SHP77 (cell line): ENCODE results near the gene MXRA8.
A peak's percentile ranks its signal among the peaks of the same experiment; 100 is the strongest.
"Not testable (repeated sequence)": the region's sequence is repeated elsewhere in the genome, so short reads cannot be mapped to it uniquely, and the experiment has no call there.

Experiments used
- DNase-seq, 2 experiments: peaks; one replicate each; lab custom pipeline; 2025; lab: John Stamatoyannopoulos, UW

Gene MXRA8

DNA sequence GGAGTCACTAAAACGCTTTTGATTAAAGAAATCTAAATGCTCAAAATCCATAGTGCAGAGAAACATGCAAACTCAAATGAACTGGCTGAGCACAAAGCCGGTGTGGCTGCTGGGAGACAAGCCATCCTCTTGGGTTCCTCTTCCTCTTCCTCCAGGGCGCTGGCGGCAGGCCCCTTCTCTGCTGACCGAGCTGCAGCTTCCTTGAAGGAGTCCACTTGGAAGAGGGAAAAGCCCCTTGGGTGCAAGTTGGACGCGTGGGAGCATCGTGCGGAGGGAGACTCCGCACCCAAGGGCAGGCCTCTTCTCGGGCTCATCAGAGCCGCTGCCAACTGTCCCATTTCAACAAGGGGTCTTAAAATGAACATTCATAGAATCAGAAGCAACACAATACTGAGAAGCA lies 32.9 kb upstream of the MXRA8 start:
- DNase-seq, result no peak

DNA sequence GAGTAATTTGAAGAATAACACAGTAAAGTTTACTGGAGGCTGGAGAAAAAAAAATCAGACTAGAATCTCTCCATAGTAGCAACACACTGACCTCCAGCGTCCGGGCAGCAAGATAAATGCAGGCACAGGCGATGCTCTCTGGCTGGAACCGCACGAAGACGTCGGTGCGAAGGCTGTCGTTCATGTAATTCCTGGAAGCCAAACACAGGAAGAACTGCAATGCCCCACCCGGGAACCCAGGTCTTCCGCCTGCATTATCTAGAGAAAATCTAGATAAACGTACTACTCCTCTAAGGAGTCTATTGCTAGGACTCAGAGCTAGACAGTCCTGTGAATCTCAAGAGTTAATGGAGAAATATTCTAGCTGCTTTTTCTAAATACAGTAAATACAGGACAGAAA lies 32.3 kb upstream of the MXRA8 start:
- DNase-seq, result no peak

GRCh38 chr1:1388078-1388472 lies 29.7 kb upstream of the MXRA8 start:
- DNase-seq, result no peak

DNA sequence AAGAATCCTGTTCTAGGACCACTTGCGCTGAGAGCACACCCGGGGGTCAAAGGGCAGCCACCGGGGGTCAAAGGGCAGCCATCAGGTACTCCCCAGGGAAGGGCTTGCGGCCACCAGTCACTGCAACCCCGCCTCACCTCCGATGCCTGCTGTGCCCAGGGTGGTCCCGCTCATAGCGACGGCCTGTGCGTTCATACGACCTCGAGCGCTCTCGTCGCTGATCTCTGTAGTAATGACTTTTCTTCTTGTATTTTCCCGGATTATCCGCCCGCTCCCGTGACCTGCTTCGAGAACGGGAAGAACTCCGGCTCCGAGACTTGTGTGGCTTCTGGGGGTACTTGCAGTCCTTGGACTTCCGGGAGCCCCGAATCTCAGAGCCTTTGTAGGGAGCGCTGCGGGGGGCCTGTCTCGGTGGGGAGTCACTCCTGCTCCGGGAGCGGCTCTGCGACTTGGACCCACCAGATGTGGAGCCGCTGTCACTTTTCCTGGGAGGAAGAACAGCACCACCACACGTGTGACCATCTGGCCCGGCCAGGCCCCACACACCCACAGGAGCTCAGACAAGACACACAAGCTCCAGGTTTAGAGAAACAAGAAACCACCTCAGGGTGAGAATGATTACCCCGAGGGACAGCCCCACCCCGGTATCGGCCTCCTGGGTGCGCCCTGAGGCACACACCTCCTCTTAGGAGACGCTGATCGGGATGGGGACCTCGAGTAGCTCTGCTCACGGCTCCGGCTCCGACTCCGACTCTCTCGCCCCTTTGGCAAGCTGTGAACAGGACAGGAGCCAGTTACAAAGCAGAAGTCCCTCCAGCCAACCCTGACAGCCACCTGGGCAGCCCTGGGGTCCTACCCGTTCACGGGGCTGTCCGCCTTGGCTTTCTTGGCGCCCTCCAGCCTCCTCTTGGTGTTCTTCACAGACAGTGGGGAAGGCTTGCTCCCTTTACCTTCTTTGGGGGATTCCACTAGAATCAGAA lies 29.0 kb upstream of the MXRA8 start:
- no peak for DNase-seq

DNA sequence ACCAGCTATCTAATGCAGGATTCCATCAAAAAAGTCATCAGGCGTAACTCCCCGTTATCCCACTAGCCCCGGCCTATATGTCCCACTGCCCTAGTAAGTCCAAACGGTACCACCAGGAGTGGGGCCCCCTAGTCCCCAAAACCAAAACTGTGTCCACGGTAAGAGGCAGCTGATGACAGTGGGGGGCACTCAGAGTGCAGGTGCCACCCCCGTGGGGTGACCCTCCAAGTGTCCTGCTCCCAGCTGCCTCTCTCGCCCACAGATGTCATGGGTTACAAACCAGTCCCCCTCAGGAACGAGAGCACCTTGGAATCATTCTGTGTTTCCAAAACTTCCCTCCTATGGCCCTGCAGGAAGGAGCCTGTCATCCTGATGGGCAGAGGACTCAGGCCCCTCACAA lies 27.6 kb upstream of the MXRA8 start:
- no peak for DNase-seq

GRCh38 chr1:1385339-1385738 lies 27.0 kb upstream of the MXRA8 start:
- not testable (repeated sequence) for DNase-seq

- no peak for DNase-seq
Measured at GRCh38 chr1:1381294-1381693, 22.9 kb upstream of the MXRA8 start.

DNA sequence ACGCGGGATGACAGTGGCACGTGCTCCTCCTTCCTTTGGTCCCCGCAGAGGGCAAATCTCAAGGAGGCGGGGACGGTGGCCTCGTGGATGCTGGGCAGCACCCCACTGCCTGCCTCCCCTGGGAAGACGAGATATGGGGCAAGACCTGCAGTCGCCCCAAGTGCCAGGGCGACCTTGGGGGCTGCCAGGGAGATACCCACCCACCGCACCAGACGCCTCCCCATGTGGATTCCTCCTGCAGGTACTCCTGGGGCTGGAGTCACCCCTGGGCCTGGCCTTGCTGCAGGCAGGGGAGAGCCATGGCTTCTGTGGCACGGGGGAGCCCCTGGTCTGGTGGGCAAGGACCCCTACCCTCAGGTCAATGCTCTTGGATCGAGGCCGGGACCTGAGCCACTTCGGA lies 22.5 kb upstream of the MXRA8 start:
- no peak for DNase-seq

GRCh38 chr1:1377540-1378205 lies 19.3 kb upstream of the MXRA8 start:
- no peak for DNase-seq

DNA sequence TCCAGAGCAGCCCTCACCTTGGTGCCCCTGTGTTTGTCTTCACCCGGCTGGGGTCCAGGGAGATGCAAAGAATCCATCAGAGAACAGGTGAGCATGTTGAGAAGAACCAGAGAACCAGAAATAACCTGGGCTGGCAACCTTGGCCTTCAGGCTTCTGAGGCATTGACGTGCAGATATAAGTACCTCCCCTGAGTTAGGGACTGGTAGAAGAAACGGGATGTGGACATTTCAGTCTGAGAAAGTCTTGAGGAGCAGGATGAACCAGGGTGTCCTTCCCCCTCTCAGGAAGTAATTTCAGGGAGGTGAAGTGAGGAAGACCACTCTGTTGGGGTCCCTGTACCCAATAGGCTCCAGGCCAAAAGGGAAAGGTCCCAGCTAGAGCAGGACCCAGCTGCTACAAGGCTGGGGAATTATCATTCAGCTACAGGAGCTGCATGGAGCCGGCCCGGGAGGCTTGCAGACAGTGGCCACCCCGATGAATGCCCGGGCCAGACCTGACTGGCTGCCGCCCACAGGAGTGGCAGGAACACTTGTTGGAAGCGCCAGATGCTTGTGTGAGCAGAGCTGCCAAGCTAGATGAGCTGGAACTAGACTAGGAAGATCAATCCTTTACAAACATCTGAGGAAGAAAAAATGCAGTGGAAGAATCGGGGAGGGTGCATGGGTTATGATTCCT lies 18.3 kb upstream of the MXRA8 start:
- DNase-seq, result no peak

DNA sequence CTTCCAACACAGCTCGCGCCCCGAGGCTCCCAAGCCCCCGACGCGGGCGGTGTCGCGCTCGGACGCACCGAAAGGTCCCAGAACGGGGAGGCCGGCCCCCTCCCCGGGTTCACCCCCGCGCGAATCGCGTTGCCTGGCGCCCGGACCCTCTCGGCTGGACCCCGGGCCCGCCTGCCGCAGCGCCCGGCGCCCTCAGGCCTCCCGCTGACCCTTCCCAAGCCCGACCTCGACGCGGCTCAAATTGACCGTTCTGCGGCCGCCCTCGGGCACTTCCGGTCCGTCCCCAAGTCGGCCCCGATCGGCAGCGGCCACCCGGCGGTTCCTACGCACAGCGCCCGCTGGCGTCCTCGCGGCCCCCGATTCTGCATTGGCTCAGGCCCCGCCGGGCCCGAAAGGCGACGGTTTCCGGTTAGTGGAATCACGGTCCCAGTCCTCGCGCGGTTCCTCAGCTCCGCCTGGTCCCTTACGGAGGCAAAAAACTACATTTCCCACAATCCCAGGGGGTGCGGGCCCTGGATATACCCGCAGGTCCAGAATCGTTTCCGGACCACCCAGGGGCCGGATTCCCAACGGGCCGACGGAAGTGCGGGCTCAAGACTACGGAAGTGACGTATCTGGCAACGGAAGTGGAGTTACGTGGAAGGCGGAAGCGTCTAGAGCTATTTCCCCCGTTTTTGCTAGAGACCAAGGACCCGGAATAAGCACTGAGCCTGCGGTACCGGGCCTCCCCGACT lies 16.7 kb upstream of the MXRA8 start, which contains the start of gene AURKAIP1:
Gene AURKAIP1, minus strand, starts transcription at position 279 of the 734 bp plus-strand sequence. CDS start 451 bp downstream, outside the sequence.
- DNase-seq, result peak; percentile 99

- DNase-seq, result no peak
Measured at GRCh38 chr1:1374589-1374928, 16.2 kb upstream of the MXRA8 start.

- no peak for DNase-seq
Measured at GRCh38 chr1:1373815-1374588, 15.6 kb upstream of the MXRA8 start.

- no peak for DNase-seq
Measured at GRCh38 chr1:1373051-1373814, 14.9 kb upstream of the MXRA8 start.

GRCh38 chr1:1371746-1372711 lies 13.7 kb upstream of the MXRA8 start:
- peak; percentile 50 to 76 for DNase-seq

GRCh38 chr1:1371364-1371745 lies 13.0 kb upstream of the MXRA8 start:
- no peak for DNase-seq

GRCh38 chr1:1370771-1371300 lies 12.5 kb upstream of the MXRA8 start:
- no peak for DNase-seq

- not testable (repeated sequence) for DNase-seq
Measured at GRCh38 chr1:1370094-1370493, 11.7 kb upstream of the MXRA8 start.

DNA sequence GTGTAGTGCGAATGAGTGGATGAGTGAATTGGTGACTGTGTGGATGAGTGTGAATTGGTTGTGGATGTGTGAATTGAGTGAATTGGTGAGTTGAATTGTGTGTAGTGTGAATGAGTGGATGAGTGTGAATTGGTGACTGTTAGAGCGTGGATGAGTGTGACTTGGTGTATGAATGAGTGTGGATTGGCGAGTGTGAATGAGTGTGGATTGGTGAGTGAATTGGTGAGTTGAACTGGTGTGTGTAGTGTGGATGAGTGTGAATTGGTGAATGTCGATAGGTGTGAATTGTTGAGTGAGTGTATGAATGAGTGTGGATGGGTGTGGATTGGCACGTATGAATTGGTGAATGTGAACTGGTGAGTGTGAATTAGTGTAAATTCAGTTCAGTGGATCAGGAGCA lies 9.0 kb upstream of the MXRA8 start:
- DNase-seq, result no peak
